T47D (cell line): ENCODE measurements around the gene AKNA.

ENCODE experiments used
- DNase-seq, 2 experiments: peaks; one replicate each; pipeline versions ENCODE4 v3.0.0 to v3.0.0-alpha.2; 2011 to 2012; ENCODE audit warnings: low read depth in 1 of 2, low spot score in 1 of 2
- JUND ChIP-seq: IDR thresholded peaks from 2 replicates; pipeline ENCODE4 v1.6.1; 2012; ENCODE audit warnings: low read depth
- in situ Hi-C: cut with HindIII; loops from 2 replicates; pipeline ENCODE4 v1.10.0; 2016; ENCODE audit warnings: low sequenced_read_pairs, low pct_unique_long_range_greater_than_20kb

The AKNA gene

DNA sequence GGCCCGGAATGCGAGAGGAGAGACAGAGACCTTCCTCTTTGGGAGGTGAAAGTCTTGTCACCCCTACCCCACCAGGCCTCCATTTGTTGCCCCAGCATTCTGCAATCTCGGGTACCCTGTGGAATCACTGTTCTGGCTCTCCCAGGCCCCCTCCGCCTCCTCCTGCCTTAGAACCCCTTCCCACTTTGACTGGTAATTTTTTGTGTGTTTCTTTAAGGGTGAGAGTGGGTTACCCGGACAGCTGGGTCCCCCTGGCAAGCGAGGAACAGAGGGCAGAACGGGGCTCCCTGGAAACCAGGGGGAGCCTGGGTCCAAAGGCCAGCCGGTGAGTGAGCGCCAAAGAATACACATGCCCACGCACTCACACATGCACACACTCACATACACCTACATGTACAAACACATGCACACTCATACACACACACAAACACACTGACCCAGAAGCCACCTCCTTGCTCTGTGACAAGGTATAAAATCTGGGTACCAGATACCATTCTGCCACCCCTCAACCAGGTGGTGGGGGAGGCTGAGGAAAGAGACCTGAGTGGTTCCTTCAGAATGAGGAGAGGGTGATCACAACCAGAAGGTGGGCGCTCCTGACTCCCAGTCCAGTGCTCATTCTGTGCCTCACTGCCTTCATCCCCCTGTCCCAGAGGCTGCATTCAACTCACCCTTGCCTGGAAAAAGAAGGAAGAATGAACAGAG is 95.7 kb downstream of the AKNA start:
- DNase-seq = no peak
- in situ Hi-C loops = no loop called here
- no peak for TF ChIP-seq JUND

DNA sequence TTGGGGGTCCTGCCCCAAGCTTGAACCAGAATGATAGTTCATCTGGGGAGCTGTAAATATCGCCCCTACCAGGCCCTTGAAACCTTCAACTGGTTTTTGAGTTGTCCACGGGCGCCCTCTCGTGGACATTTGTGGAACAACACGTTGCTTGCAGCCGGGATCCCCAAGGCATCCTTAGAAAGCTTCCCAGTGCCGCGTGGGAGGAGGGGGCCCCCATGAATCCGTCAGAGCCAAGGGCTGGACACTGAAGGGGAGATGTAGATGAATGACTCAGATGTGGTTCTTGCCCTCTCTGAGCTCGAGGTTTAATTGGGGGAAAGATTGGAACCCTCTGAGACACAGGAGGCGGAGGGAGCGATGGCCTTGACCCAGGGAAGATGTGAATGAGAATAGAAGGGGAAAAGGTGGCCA is 96.7 kb downstream of the AKNA start:
- no peak for TF ChIP-seq JUND
- DNase-seq = peak; percentile 72 to 78
- in situ Hi-C loops = no loop called here

DNA sequence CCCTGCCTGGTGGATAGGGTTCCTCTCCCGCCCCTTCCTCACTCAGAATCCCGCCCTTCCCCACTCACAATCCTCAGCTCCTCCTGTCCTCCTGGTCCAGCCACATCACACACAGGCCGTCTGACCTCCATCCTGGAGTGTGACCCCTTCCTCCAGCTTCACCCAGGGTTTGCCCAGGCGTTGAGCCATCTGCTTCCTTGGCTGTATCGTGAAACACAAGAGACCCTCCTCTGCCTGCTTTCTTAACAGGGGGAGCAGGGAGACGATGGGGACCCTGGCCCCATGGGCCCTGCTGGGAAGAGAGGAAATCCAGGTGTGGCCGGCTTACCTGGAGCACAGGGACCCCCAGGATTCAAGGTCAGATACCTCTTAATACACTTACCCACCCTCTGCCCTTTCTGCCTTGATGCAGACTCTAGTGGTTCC is 97.2 kb downstream of the AKNA start:
- in situ Hi-C loops = no loop called here
- no peak for DNase-seq
- TF ChIP-seq JUND = no peak

DNA sequence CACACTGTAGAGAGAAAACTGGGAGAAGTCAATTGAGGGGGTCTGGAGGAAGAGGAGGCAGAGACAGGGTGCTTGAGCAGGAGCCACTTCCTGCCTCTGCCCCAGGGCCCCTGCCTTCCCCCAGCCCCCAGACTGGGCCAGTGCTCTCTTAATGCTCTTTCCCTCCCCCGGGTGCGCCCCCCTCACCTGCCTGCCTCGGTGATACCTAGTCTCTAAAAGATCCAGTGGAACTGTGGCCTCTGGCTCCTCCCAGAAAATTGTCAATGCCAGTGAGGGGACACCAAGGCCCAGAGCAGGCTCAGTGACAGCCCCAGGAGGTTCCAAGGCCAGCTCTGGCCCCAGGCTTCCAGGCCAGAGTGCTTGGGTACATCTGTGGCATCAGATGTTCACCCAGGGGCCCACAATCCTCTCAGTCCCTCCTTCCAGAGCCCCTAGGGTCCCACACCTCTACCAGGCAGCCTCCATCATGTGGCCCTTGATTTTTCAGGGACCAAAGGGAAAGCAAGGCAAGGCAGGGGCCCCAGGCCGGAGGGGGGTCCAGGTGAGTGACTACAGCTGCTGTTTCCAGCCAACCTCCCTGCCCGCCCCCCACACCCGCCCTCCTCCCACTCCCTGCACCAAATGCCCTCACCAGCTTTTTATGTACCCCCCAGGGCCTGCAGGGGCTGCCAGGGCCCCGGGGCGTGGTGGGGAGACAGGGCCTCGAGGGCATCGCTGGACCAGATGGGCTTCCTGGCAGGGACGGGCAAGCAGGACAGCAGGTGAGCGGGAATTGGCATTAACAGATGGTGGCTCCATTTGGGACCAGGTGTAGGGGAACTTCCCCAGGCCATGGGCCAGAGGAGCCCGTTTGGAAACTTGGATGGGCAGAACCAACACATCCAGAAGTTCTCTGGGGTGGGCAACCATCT is 98.0 kb downstream of the AKNA start:
- no peak for DNase-seq
- in situ Hi-C loops = no loop called here
- TF ChIP-seq JUND = no peak

DNA sequence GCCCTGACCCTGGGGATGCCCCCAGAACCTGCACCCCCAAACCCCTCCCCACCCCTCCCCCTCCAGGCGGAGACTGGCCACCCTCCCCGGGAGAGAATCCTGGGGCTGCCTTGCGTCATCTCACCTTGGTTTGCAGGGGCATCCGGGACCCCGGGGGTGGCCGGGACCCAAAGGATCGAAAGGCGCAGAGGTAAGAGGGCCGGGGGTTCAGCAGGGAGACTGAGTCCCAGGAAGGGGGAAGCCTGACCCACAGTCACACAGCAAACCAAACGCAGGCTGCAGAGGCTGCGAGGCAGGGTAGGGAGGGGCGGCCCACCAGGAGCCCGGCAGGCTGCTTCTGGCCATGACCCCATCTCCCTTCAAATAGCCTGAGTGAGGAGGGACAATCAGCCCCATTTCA is 98.7 kb downstream of the AKNA start:
- TF ChIP-seq JUND = no peak
- no peak for DNase-seq
- in situ Hi-C loops = no loop called here

DNA sequence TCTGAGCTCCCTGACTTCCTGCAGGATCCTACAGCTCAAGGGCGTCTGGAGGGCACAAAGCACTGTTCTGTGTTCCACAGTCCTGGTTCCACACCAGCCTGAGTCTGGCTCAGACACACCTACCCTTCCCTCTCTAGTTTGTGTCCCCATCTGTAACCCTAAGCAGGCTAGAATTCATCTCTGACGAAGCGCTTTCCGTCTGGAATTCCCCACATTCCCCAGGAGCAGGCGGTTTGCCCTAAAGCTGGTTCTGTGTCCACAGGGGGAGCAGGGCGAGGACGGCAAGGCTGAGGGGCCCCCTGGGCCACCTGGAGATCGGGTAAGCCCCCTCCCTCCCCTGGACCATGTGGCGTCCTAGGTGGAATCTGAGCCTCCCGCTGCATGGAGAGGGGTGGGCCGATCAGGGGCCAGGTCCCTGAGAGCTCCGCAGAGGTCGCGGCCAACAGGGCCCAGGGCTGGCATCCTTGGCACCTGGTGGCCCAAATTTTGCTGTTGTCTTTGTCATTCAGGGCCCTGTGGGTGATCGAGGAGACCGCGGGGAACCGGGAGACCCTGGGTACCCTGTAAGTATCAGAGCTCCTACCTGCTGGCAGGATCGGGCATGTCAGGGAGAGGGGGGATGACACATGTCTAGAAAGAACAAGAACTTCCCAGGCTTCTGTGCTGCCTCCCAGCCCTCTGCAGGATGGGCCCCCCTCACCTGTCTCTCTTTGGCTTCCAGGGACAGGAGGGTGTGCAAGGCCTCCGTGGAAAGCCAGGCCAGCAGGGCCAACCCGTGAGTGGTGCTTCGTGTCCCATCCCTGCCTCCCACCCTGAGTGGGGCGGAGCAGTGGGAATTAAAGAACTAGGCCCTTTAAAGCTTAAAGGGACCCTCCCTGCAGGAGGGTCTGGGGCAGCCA is 99.3 kb downstream of the AKNA start:
- TF ChIP-seq JUND = no peak
- peak in 1 of 2 experiments; percentile 53 for DNase-seq
- in situ Hi-C loops = no loop called here

DNA sequence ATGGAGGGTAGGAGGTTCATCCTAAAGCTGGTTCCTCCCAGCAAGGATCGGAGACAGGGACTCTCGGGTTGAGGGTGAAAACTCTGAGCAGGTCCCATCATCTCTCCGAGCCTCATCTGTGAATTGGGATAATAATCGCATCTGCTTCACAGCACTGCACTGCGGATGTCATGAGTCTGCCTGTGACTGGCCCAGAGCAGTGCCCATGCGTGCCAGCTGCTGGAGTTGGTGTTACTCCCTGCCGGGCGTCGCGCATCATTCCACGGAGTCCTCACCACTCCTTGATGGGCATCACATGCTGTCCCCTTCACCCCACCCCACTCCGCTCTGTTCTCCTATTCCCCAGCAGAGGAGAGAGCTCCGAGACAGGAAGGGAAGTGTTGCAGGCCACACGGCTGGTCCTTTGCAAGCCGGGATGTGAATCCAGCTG is 100.0 kb downstream of the AKNA start:
- in situ Hi-C loops = no loop called here
- TF ChIP-seq JUND = no peak
- no peak for DNase-seq

DNA sequence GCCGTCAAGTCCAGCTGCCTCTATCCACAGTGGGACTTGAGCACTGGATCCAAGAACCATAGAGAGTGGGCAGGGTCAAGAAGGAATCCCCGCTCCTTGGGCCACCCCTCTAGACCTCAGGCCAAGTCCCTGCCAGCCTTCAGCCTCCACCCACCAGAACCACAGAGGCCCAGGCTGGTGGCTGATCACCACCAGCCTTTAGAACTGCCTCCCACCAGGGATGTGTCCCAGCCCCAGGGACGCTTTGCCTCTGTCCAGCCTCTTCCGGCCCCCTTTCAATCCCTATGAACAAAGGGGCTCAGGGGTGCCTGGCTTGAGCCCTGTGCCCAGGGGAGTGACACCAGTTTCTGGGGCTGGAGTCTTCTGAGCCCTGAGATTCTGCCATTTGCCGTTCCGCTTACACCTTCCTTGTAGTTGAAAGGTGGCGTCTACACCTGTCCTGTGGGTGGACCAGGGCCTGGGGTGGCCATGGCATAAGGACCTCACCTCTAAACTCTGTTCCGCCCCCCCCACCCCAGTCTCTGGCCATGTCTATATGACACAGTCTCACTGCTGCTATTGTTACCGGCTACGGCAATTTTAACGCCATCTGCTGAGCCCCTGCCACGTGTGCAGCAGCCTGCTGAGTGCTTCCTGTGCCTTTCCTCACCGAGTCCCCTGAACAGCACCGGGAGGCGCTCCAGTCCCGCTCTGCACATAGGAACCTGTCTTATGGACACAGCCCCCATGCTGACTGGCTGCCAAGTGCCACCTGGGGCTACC is 100.6 kb downstream of the AKNA start:
- in situ Hi-C loops = no loop called here
- DNase-seq = no peak
- TF ChIP-seq JUND = no peak

DNA sequence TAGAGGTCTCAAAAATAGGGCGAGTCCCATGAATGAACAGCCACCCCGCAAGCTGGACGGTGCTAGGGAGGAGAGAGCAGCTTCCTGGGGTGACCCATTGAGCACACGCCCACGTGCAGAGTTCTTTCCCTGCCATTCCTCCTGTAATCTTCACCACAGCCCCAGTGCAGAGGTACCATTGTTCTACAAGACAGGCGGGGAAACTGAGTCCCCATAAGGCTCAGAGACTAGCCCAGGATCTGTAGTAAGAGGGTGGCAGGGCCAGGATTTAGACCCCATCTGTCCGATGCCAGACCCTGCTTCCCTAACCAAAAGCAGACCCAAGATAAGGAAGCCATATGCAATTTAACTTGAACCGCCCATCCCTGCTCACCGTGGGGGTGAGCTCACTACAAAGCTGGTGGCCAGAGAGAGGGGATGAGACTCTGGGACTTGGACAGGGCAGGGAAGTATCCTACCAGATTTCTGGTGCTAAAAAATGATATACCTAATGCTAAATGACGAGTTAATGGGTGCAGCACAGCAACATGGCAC is 101.6 kb downstream of the AKNA start:
- TF ChIP-seq JUND = no peak
- in situ Hi-C loops = no loop called here
- no peak for DNase-seq

DNA sequence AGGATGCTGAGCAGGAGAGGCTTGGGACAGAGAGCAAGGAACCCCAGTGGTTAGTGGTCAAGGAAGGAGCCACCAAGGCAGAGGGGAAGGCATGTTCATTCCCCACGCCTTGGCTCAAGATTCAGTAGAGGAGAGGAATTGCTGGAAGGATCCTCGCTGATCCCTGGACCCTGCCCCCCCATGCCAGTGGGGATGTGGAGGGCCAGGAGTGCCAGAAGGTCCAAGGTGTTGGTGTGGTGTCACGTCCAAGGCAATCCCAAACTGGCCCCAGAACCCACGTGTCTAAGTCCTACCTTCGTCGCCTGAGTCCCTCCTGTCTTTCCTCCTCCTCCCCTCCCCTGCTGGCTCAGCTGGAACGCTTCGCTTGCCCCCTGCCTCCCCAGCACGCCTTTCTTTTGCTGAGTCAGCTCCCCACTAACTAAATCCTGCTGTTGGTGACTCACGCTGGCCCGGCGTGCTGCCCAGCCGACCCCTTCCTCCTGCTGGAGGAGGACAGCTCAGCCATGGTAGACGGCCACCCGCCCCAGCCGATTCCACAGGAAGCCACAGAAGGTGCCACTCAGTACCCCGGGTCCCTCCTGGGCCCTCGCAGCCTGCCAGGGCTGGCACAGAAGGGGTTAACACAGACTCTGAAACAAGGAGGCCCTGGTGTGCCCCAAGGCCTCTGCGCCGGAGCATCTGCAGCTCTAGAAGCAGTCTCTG is 102.5 kb downstream of the AKNA start:
- TF ChIP-seq JUND = no peak
- in situ Hi-C loops = no loop called here
- DNase-seq = no peak

DNA sequence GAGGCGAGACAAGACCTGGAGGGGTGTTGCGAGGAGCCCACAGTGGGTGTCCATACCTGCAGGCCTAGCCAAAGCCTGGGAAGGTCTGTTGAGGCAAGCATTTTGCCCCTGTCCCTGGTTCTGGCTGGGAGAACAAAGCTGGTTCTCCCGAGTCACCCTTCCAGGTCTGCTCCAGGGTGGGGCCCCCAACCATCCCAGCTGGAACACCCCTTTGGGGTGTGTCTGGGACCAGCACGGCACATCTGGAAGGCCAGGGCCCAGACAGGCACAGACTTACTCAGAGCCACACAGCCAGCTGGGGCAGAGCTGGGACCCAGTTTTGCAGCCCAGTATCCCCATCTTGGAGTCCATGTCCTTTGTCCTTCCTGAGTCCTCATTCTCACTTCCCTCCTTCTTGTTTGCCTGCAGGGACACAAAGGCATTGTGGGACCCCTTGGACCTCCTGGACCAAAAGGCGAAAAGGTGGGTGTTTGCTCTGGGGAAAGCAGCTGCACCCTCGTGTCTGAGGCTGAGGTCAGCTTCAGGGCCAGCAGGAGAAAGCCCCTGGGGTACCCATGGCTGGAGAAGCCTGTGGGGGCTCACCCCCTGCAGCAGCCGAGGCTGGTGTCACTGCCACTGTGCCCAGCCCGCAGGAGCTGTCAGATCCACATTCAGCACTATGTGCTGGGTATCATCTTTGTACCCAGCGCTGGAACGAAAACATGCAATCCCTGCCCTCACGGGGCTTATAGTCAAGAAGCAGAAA is 103.3 kb downstream of the AKNA start:
- no peak for DNase-seq
- TF ChIP-seq JUND = no peak
- in situ Hi-C loops = no loop called here
